HepG2 (cell line): Measurements from ENCODE around the gene ATP8A2. TPM values are rescaled to one million over a fixed set of nuclear protein-coding genes. Genes with fewer than 3 reads are reported as not detected.

Source experiments
- ATAC-seq: fragments of 200-7000 bp; cut with Tn5 transposase; 3 replicates; pipeline ENCODE4 v1.9.1; 2020; ENCODE audit warnings: mild to moderate bottlenecking, moderate library complexity
- BruUV-seq: library from RNA; stranded (reverse); fragments of 400-500 nt; replicated peaks from 2 replicates; lab custom pipeline; 2021; lab: Mats Ljungman, UMichigan
- CTCF ChIA-PET: fragments of 300-600 bp; formaldehyde crosslinking; extraction: SDS; loops from one replicate; lab custom pipeline; 2021; ENCODE audit warnings: low total read pairs, inconsistent platforms, low intra/inter-chr PET ratio; lab: Yijun Ruan, JAX
- POLR2A ChIA-PET: fragments of 350-600 bp; sonication (Branson Sonifier 250); formaldehyde crosslinking; loops from one replicate; lab custom pipeline; 2020; ENCODE audit warnings: antibody characterized with exemption, inconsistent platforms; lab: Yijun Ruan, JAX
- DNase-seq: peaks from one replicate; pipeline ENCODE4 v3.0.0-alpha.2; 2015; ENCODE audit warnings: low spot score
- FAIRE-seq: peaks from 3 replicates; lab custom pipeline; 2011; peaks lifted over from hg19 to GRCh38; lab: Jason Lieb, UNC
- H2AFZ ChIP-seq: one replicate; pipeline ENCODE4 v1.6.1; 2011; ENCODE audit warnings: low read length, inconsistent platforms
- H3K27ac ChIP-seq: fragments of 300-600 bp; 3 replicates; pipeline ENCODE4 v1.8.0; 2011; ENCODE audit warnings: mixed run types, mild to moderate bottlenecking, mixed read lengths, low read length, inconsistent platforms; ENCODE audit not compliant: insufficient read depth; ENCODE audit errors: extremely low read length
- H3K27me3 ChIP-seq, 2 experiments: fragments of 200-600 bp in 1 of 2; 2 replicates in 1 of 2; 3 replicates in 1 of 2; pipeline versions ENCODE4 v1.6.0 to v1.8.0; 2011; ENCODE audit warnings: low read length in 2 of 2, mild to moderate bottlenecking in 2 of 2, moderate library complexity in 2 of 2, inconsistent platforms in 1 of 2; ENCODE audit not compliant: insufficient read depth in 2 of 2, control insufficient read depth in 1 of 2
- H3K36me3 ChIP-seq, 2 experiments: fragments of 200-600 bp in 1 of 2; replicated peaks in 1 of 2; 2 replicates in 1 of 2; 3 replicates in 1 of 2; pipeline versions ENCODE4 v1.5.1 to v1.8.0; 2011; ENCODE audit warnings: low read length in 2 of 2, inconsistent platforms in 1 of 2; ENCODE audit not compliant: insufficient read depth in 2 of 2, control insufficient read depth in 1 of 2
- H3K4me1 ChIP-seq: 2 replicates; pipeline ENCODE4 v1.5.1; 2012; ENCODE audit warnings: low read length, inconsistent platforms; ENCODE audit not compliant: insufficient read depth
- H3K4me2 ChIP-seq: 2 replicates; pipeline ENCODE4 v1.6.0; 2011; ENCODE audit warnings: low read depth, low read length, inconsistent platforms
- H3K4me3 ChIP-seq, 3 experiments: fragments of 200-600 bp in 1 of 3; sonication (generic), shearing (Covaris generic) in 1 of 3; replicated peaks in 1 of 3; 2 replicates each; pipeline ENCODE4 v1.5.1; 2011 to 2016; ENCODE audit warnings: low read length in 3 of 3, inconsistent platforms in 2 of 3, low read depth in 2 of 3, mild to moderate bottlenecking in 2 of 3, control low read depth in 1 of 3, mixed read lengths in 1 of 3; ENCODE audit not compliant: insufficient read depth in 1 of 3
- H3K79me2 ChIP-seq: one replicate; pipeline ENCODE4 v1.6.1; 2011; ENCODE audit warnings: low read length, inconsistent platforms; ENCODE audit not compliant: insufficient read depth
- H3K9ac ChIP-seq: 2 replicates; pipeline ENCODE4 v1.6.0; 2011; ENCODE audit warnings: mild to moderate bottlenecking, low read depth, low read length, inconsistent platforms; ENCODE audit not compliant: insufficient read depth
- H3K9me3 ChIP-seq: 2 replicates; pipeline ENCODE4 v1.5.1; 2012; ENCODE audit warnings: mild to moderate bottlenecking, low read length
- H4K20me1 ChIP-seq: 2 replicates; pipeline ENCODE4 v1.6.0; 2011; ENCODE audit warnings: inconsistent platforms, mild to moderate bottlenecking, low read length, moderate library complexity; ENCODE audit not compliant: insufficient read depth
- ARID4A ChIP-seq: sonication (generic); formaldehyde crosslinking; IDR thresholded peaks from 2 replicates; pipeline ENCODE4 v1.5.0; 2020; ENCODE audit warnings: mild to moderate bottlenecking, missing genetic modification reagents, borderline replicate concordance
- IRF2 ChIP-seq: IDR thresholded peaks from 2 replicates; pipeline ENCODE4 v1.6.1; 2018; ENCODE audit warnings: missing genetic modification reagents, missing compliant biosample characterization
- PHF20 ChIP-seq: sonication (generic); formaldehyde crosslinking; IDR thresholded peaks from 2 replicates; pipeline ENCODE4 v1.5.0; 2020; ENCODE audit warnings: mild to moderate bottlenecking, missing genetic modification reagents
- PRDM15 ChIP-seq: sonication (generic); formaldehyde crosslinking; IDR thresholded peaks from 2 replicates; pipeline ENCODE4 v1.4.0; 2020; ENCODE audit warnings: missing genetic modification reagents
- SMARCE1 ChIP-seq: fragments of 450-650 bp; IDR thresholded peaks from 2 replicates; pipeline ENCODE4 v1.6.1; 2017; ENCODE audit warnings: borderline replicate concordance
- SRY ChIP-seq: sonication (generic); formaldehyde crosslinking; IDR thresholded peaks from 2 replicates; pipeline ENCODE4 v1.8.0; 2022; ENCODE audit warnings: mild to moderate bottlenecking, missing genetic modification reagents
- ZBTB40 ChIP-seq, 2 experiments: fragments of 450-650 bp in 1 of 2; sonication (generic) in 1 of 2; formaldehyde crosslinking in 1 of 2; IDR thresholded peaks; 2 replicates each; pipeline versions ENCODE4 v1.6.1 to v1.8.0; 2016 to 2022; ENCODE audit warnings: antibody characterized with exemption in 1 of 2, mild to moderate bottlenecking in 1 of 2, missing genetic modification reagents in 1 of 2
- WGBS: methylation state at CpG from one replicate; pipeline ENCODE4 v1.1.6; 2017; ENCODE audit warnings: low lambda C conversion rate; 5-methylcytosine and 5-hydroxymethylcytosine counted together
- in situ Hi-C: cut with HindIII; loops from 2 replicates; pipeline ENCODE4 v1.10.0; 2017; ENCODE audit warnings: low pct_unique_long_range_greater_than_20kb; ENCODE audit not compliant: extremely low pct_ligation_motif_present
- intact Hi-C: fragments of 100-400 bp; cut with micrococcal nuclease; formaldehyde crosslinking; loops from one replicate; pipeline ENCODE4 v1.10.0; 2022; ENCODE audit not compliant: unreplicated experiment
- polyA plus RNA-seq, 8 experiments: library from polyadenylated mRNA; depleted of rRNA in 3 of 8; stranded (reverse) in 7 of 8; unstranded in 1 of 8; fragments of >200 nt; fragmentation: Illumina TruSeq in 4 of 8; extraction: Trizol in 4 of 8; gene quantifications; 2 replicates each; pipeline versions ENCODE4 v1.2.1 to v1.2.3, GENCODE V29; 2011 to 2016; ENCODE audit warnings: low read depth in 4 of 8, missing spikeins in 1 of 8, mixed read lengths in 1 of 8; ENCODE audit not compliant: insufficient read depth in 1 of 8
- total RNA-seq, 5 experiments: library from RNA; depleted of rRNA; stranded (reverse); fragments of >200 nt; fragmentation: Illumina TruSeq; extraction: Trizol; gene quantifications; 2 replicates each; pipeline ENCODE4 v1.2.3, GENCODE V29; 2016; ENCODE audit warnings: low read depth in 1 of 5

ATP8A2 gene
- total and polyA plus RNA-seq, 2 of the 13 experiments (the other 11 are each of a cell fraction or from before 2014, with no cell fraction given) = 0.09 TPM; not detected in 1

- Histone ChIP-seq H3K4me3 (no peak overlapping the region), H2AFZ (no peak overlapping the region), H3K27me3 (no peaks in the 10 kb centered on the region), H3K4me2 (no peak overlapping the region), H3K4me1 (no peaks in the 10 kb centered on the region), H3K27ac (no peak overlapping the region), H4K20me1 (no peaks in the 10 kb centered on the region), H3K36me3 (no peaks in the 10 kb centered on the region), H3K9ac (no peak overlapping the region), H3K9me3 (no peaks in the 10 kb centered on the region), H3K79me2 (no peaks in the 10 kb centered on the region)
- WGBS = 11% methylated on average over 7 of the region's 7 CpGs
- DNase-seq = no peak
- in situ Hi-C loops (no loop called here), intact Hi-C loops (no loop called here)
- no peak for FAIRE-seq
- ATAC-seq = no peak
- CTCF ChIA-PET = no interaction called here
- no TSS peak for BruUV-seq
- POLR2A ChIA-PET = no interaction called here
- TF ChIP-seq SRY = no peak
- TF ChIP-seq ARID4A (CRISPR knock-in tag) = no peak
- TF ChIP-seq SMARCE1 = no peak
- TF ChIP-seq PRDM15 (CRISPR knock-in tag) = no peak
- TF ChIP-seq ZBTB40 (IDR thresholded peaks at IDR 0.05) = no peak
- TF ChIP-seq ZBTB40 (CRISPR knock-in tag; IDR thresholded peaks at IDR 0.05) = no peak
- TF ChIP-seq PHF20 (CRISPR knock-in tag) = no peak
- no peak for TF ChIP-seq IRF2 (CRISPR knock-in tag)
Measured at GRCh38 chr13:25776722-25777121, 404.9 kb downstream of the ATP8A2 start.
